Fibroblast of lung (primary cell): ENCODE data around the gene HBM. TPM values are rescaled to one million over a fixed set of nuclear protein-coding genes. Genes with fewer than 3 reads are reported as not detected.
"Not testable (repeated sequence)": the region's sequence is repeated elsewhere in the genome, so short reads cannot be mapped to it uniquely, and the experiment has no call there.

Source experiments
- DNase-seq, 2 donors: peaks; one replicate each; pipeline versions ENCODE4 v3.0.0 to v3.0.0-alpha.2; 2010; ENCODE audit warnings: low read depth in 2 of 2
- H2AFZ ChIP-seq: 2 replicates; pipeline ENCODE4 v1.5.1; 2012; ENCODE audit warnings: low read length, control low read depth, inconsistent platforms
- H3K27ac ChIP-seq: 2 replicates; pipeline ENCODE4 v1.5.1; 2011; ENCODE audit warnings: low read length, control low read depth; ENCODE audit not compliant: insufficient read depth
- H3K27me3 ChIP-seq: 2 replicates; pipeline ENCODE4 v1.5.1; 2011; ENCODE audit warnings: mild to moderate bottlenecking, low read length; ENCODE audit not compliant: control insufficient read depth, insufficient read depth
- H3K36me3 ChIP-seq: 2 replicates; pipeline ENCODE4 v1.5.1; 2011; ENCODE audit warnings: low read length; ENCODE audit not compliant: control insufficient read depth, insufficient read depth
- H3K4me1 ChIP-seq: 2 replicates; pipeline ENCODE4 v1.5.1; 2011; ENCODE audit warnings: low read length; ENCODE audit not compliant: control insufficient read depth, insufficient read depth; ENCODE audit errors: extremely low read depth
- H3K4me2 ChIP-seq: 2 replicates; pipeline ENCODE4 v1.5.1; 2011; ENCODE audit warnings: low read length, control low read depth; ENCODE audit not compliant: insufficient read depth; ENCODE audit errors: extremely low read depth
- H3K4me3 ChIP-seq, 4 experiments: fragments of 200-600 bp in 1 of 4; sonication (generic) in 1 of 4; replicated peaks in 1 of 4; 2 replicates each; pipeline ENCODE4 v1.5.1; 2011 to 2016; ENCODE audit warnings: low read length in 4 of 4, low read depth in 3 of 4, mild to moderate bottlenecking in 3 of 4, control low read depth in 2 of 4, inconsistent platforms in 1 of 4, mixed read lengths in 1 of 4; ENCODE audit not compliant: insufficient read depth in 1 of 4; ENCODE audit errors: control extremely low read depth in 1 of 4
- H3K79me2 ChIP-seq: 2 replicates; pipeline ENCODE4 v1.5.1; 2012; ENCODE audit warnings: mild to moderate bottlenecking, low read length, inconsistent platforms; ENCODE audit not compliant: control insufficient read depth, insufficient read depth
- H3K9ac ChIP-seq: 2 replicates; pipeline ENCODE4 v1.5.1; 2011; ENCODE audit warnings: mild to moderate bottlenecking, low read length, control low read depth; ENCODE audit not compliant: insufficient read depth
- H3K9me3 ChIP-seq: 2 replicates; pipeline ENCODE4 v1.5.1; 2012; ENCODE audit warnings: low read depth, low read length; ENCODE audit not compliant: control insufficient read depth, insufficient read depth
- H4K20me1 ChIP-seq: 2 replicates; pipeline ENCODE4 v1.5.1; 2011; ENCODE audit warnings: low read length; ENCODE audit not compliant: control insufficient read depth, insufficient read depth; ENCODE audit errors: extremely low read depth
- CTCF ChIP-seq, 2 donors: IDR thresholded peaks in 1 of 2; conservative IDR thresholded peaks in 1 of 2; 1 replicate in 1 of 2; 2 replicates in 1 of 2; pipeline ENCODE4 v1.5.1; 2011 to 2012; ENCODE audit warnings: low read length in 2 of 2, control low read depth in 1 of 2, inconsistent platforms in 1 of 2, low read depth in 1 of 2, mild to moderate bottlenecking in 1 of 2
- EZH2 ChIP-seq: IDR thresholded peaks from 2 replicates; pipeline ENCODE4 v1.5.1; 2012; ENCODE audit warnings: low read length, control low read depth, mild to moderate bottlenecking; ENCODE audit errors: missing control alignments
- polyA plus RNA-seq, 2 donors: library from polyadenylated mRNA; depleted of rRNA in 1 of 2; stranded (reverse) in 1 of 2; unstranded in 1 of 2; fragments of >200 nt; gene quantifications; 2 replicates each; pipeline ENCODE4 v1.2.1, GENCODE V29; 2011 to 2012; ENCODE audit warnings: missing spikeins in 1 of 2
- total RNA-seq: library from RNA; depleted of rRNA; stranded (reverse); fragments of >200 nt; gene quantifications from 2 replicates; pipeline ENCODE4 v1.2.1, GENCODE V29; 2014

The HBM gene
- total and polyA plus RNA-seq, 2 donors (not counting 1 experiment from before 2014, with no cell fraction given) = not detected

GRCh38 chr16:200388-200787 is 34.6 kb downstream of the HBM start:
- H3K9ac ChIP-seq = no peak overlapping the region
- H3K27ac ChIP-seq = no peak overlapping the region
- peaks cover 11% of the 10 kb centered on the region for H3K36me3 ChIP-seq
- H3K4me2 ChIP-seq = no peak overlapping the region
- H2AFZ ChIP-seq = no peak overlapping the region
- peak in 1 of 2 donors; percentile 83 for DNase-seq
- H3K79me2 ChIP-seq = no peaks in the 10 kb centered on the region
- H3K27me3 ChIP-seq = no peaks in the 10 kb centered on the region
- H4K20me1 ChIP-seq = no peaks in the 10 kb centered on the region
- no peaks in the 10 kb centered on the region for H3K4me1 ChIP-seq
- H3K9me3 ChIP-seq = no peaks in the 10 kb centered on the region
- TF ChIP-seq EZH2 (no peak), CTCF (conservative IDR thresholded peaks at IDR 0.05 in 1 of 2, IDR thresholded peaks at IDR 0.05 in 1 of 2; ENCODE audit: low read depth in 1 of 2, low read length in 2 of 2) (no peak)
- no peak overlapping the region for H3K4me3 ChIP-seq

GRCh38 chr16:203246-203645 is 37.5 kb downstream of the HBM start:
- no peak for DNase-seq
- Histone ChIP-seq H3K9me3 (no peaks in the 10 kb centered on the region), H3K27ac (no peak overlapping the region), H3K79me2 (no peaks in the 10 kb centered on the region), H3K9ac (no peak overlapping the region), H3K27me3 (no peaks in the 10 kb centered on the region), H3K4me2 (no peak overlapping the region), H2AFZ (no peak overlapping the region), H3K4me3 (no peak overlapping the region), H4K20me1 (no peaks in the 10 kb centered on the region), H3K36me3 (peaks cover 11% of the 10 kb centered on the region), H3K4me1 (no peaks in the 10 kb centered on the region)
- TF ChIP-seq EZH2 (no peak), CTCF (conservative IDR thresholded peaks at IDR 0.05 in 1 of 2, IDR thresholded peaks at IDR 0.05 in 1 of 2; ENCODE audit: low read depth in 1 of 2, low read length in 2 of 2) (no peak)

GRCh38 chr16:204046-204445 is 38.3 kb downstream of the HBM start:
- H3K4me1 ChIP-seq, H3K27me3 ChIP-seq, DNase-seq, H3K9me3 ChIP-seq, H3K4me2 ChIP-seq, H3K9ac ChIP-seq, H3K79me2 ChIP-seq, H3K4me3 ChIP-seq, H2AFZ ChIP-seq, H3K27ac ChIP-seq, H4K20me1 ChIP-seq: not testable (repeated sequence)
- H3K36me3 ChIP-seq = peaks cover 11% of the 10 kb centered on the region

GRCh38 chr16:209359-209758 is 43.6 kb downstream of the HBM start:
- peaks cover 11% of the 10 kb centered on the region for H3K36me3 ChIP-seq
- not testable (repeated sequence) for H3K9ac ChIP-seq

GRCh38 chr16:211631-212180 is 45.9 kb downstream of the HBM start:
- not testable (repeated sequence) for H3K27ac ChIP-seq, H2AFZ ChIP-seq, H3K27me3 ChIP-seq, H3K4me1 ChIP-seq, H3K36me3 ChIP-seq, DNase-seq, H3K9me3 ChIP-seq, H4K20me1 ChIP-seq, H3K9ac ChIP-seq, H3K4me3 ChIP-seq, H3K4me2 ChIP-seq
- H3K79me2 ChIP-seq = peaks cover 16% of the 10 kb centered on the region

More at GRCh38 chr16:209359-209758, 43.6 kb downstream of the HBM start:
- not testable (repeated sequence) for H3K4me3 ChIP-seq, H3K4me2 ChIP-seq, H3K27me3 ChIP-seq, DNase-seq, H2AFZ ChIP-seq, H4K20me1 ChIP-seq, H3K9me3 ChIP-seq, H3K4me1 ChIP-seq, H3K27ac ChIP-seq
- H3K79me2 ChIP-seq = peaks cover 12% of the 10 kb centered on the region
